CD4-positive, alpha-beta T cell (primary cell): ENCODE results near the gene LPAR6. TPM values are rescaled to one million over a fixed set of nuclear protein-coding genes. Genes with fewer than 3 reads are reported as not detected.
"Not testable (repeated sequence)": the region's sequence is repeated elsewhere in the genome, so short reads cannot be mapped to it uniquely, and the experiment has no call there.

Source experiments
- ATAC-seq: fragments of 200-7000 bp; cut with Tn5 transposase; one replicate; pipeline ENCODE4 v1.10.0; 2022; ENCODE audit warnings: mild to moderate bottlenecking; ENCODE audit not compliant: poor library complexity
- CTCF ChIA-PET: fragments of 350-600 bp; sonication (Branson Sonifier 250); formaldehyde crosslinking; loops from one replicate; lab custom pipeline; 2021; ENCODE audit warnings: antibody characterized with exemption, inconsistent platforms; lab: Charles Lee
- POLR2A ChIA-PET: fragments of 350-600 bp; sonication (Branson Sonifier 250); formaldehyde crosslinking; loops from one replicate; lab custom pipeline; 2021; ENCODE audit warnings: antibody characterized with exemption, inconsistent platforms; lab: Charles Lee
- DNase-seq, 14 experiments: peaks; one replicate each; pipeline ENCODE4 v3.0.0-alpha.2; 2013 to 2020; ENCODE audit warnings: mixed read lengths in 2 of 14
- H3K27ac ChIP-seq, 2 donors: one replicate each; pipeline versions ENCODE4 v1.5.1 to v1.7.0; 2013; ENCODE audit warnings: low read length in 2 of 2, low read depth in 1 of 2, mild to moderate bottlenecking in 1 of 2
- H3K27me3 ChIP-seq, 2 experiments: 1 replicate in 1 of 2; 2 replicates in 1 of 2; pipeline versions ENCODE4 v1.6.1 to v1.7.0; 2013; ENCODE audit warnings: low read length in 2 of 2, control low read depth in 1 of 2, mild to moderate bottlenecking in 1 of 2, moderate library complexity in 1 of 2; ENCODE audit not compliant: insufficient read depth in 2 of 2, control insufficient read depth in 1 of 2
- H3K36me3 ChIP-seq: one replicate; pipeline ENCODE4 v1.6.1; 2013; ENCODE audit warnings: low read length, control low read depth; ENCODE audit not compliant: insufficient read depth
- H3K4me1 ChIP-seq: one replicate; pipeline ENCODE4 v1.6.1; 2013; ENCODE audit warnings: low read length, control low read depth; ENCODE audit not compliant: insufficient read depth
- H3K4me3 ChIP-seq: one replicate; pipeline ENCODE4 v1.5.1; 2013; ENCODE audit warnings: mild to moderate bottlenecking, low read length, moderate library complexity
- H3K9me3 ChIP-seq, 2 experiments: 1 replicate in 1 of 2; 2 replicates in 1 of 2; pipeline versions ENCODE4 v1.6.1 to v1.7.0; 2013; ENCODE audit warnings: low read length in 2 of 2, mild to moderate bottlenecking in 2 of 2, control low read depth in 1 of 2, moderate library complexity in 1 of 2; ENCODE audit not compliant: control insufficient read depth in 1 of 2, insufficient read depth in 1 of 2
- H3K27ac Mint-ChIP-seq: one replicate; pipeline ENCODE4 v1.8.0; 2020; ENCODE audit warnings: mixed read lengths
- H3K27me3 Mint-ChIP-seq: one replicate; pipeline ENCODE4 v1.8.0; 2021; ENCODE audit warnings: mixed read lengths
- H3K36me3 Mint-ChIP-seq: one replicate; pipeline ENCODE4 v1.8.0; 2021; ENCODE audit warnings: low read depth, mixed read lengths
- H3K4me1 Mint-ChIP-seq: one replicate; pipeline ENCODE4 v1.8.0; 2021; ENCODE audit warnings: low read depth, mixed read lengths
- H3K4me3 Mint-ChIP-seq: one replicate; pipeline ENCODE4 v1.8.0; 2020; ENCODE audit warnings: mild to moderate bottlenecking, mixed read lengths
- H3K9me3 Mint-ChIP-seq: one replicate; pipeline ENCODE4 v1.8.0; 2020; ENCODE audit warnings: mixed read lengths
- CTCF ChIP-seq: fragments of 200-600 bp; IDR thresholded peaks from one replicate; pipeline ENCODE4 v1.8.0; 2022; ENCODE audit warnings: antibody characterized with exemption, mild to moderate bottlenecking
- intact Hi-C, 2 experiments: fragments of 100-400 bp; cut with DNase I in 1 of 2; cut with micrococcal nuclease in 1 of 2; formaldehyde crosslinking; loops; one replicate each; pipeline versions ENCODE4 v1.15.1 to v1.9.0; 2023 to 2025; cut with DNase I, micrococcal nuclease
- total RNA-seq, 174 experiments: library from RNA in 2 of 174; stranded (reverse) in 2 of 174; gene quantifications; one replicate each; pipeline ENCODE4 v1.2.3 and lab custom pipeline; 2021 to 2026

Gene LPAR6
- total RNA-seq, 2 experiments from 2014 or later, result 15.5 to 19.4 TPM

- H3K9me3 ChIP-seq, result no peaks in the 10 kb centered on the region
- no peak for DNase-seq
- Mint-ChIP-seq H3K36me3 (peaks cover 5% of the 10 kb centered on the region), H3K4me3 (no peak overlapping the region), H3K4me1 (peaks cover 23% of the 10 kb centered on the region), H3K27ac (no peak overlapping the region), H3K27me3 (no peaks in the 10 kb centered on the region), H3K9me3 (peaks cover 2% of the 10 kb centered on the region)
- H3K27me3 ChIP-seq, result no peaks in the 10 kb centered on the region
- H3K4me1 ChIP-seq, result peaks cover 6% of the 10 kb centered on the region
- H3K27ac ChIP-seq, result no peak overlapping the region
- no peak overlapping the region for H3K4me3 ChIP-seq
- ATAC-seq, result no peak
- no peak for TF ChIP-seq CTCF
- ChIA-PET CTCF (no interaction called here), POLR2A (no interaction called here)
- H3K36me3 ChIP-seq, result no peaks in the 10 kb centered on the region
- intact Hi-C loops, result no loop called here
These were observed 13.1 kb upstream of the LPAR6 start for GRCh38 chr13:48426052-48426451.

- ATAC-seq (no peak), DNase-seq (no peak)
- Mint-ChIP-seq H3K27me3 (no peaks in the 10 kb centered on the region), H3K36me3 (peaks cover 5% of the 10 kb centered on the region), H3K4me3 (no peak overlapping the region), H3K9me3 (peaks cover 7% of the 10 kb centered on the region), H3K4me1 (peaks cover 7% of the 10 kb centered on the region), H3K27ac (no peak overlapping the region)
- ChIA-PET CTCF (no interaction called here), POLR2A (no interaction called here)
- intact Hi-C loops, result no loop called here
- TF ChIP-seq CTCF, result no peak
- no peak overlapping the region for H3K4me3 ChIP-seq
- no peaks in the 10 kb centered on the region for H3K9me3 ChIP-seq
- no peaks in the 10 kb centered on the region for H3K36me3 ChIP-seq
- no peaks in the 10 kb centered on the region for H3K27me3 ChIP-seq
- peaks cover 2% of the 10 kb centered on the region for H3K4me1 ChIP-seq
- no peak overlapping the region for H3K27ac ChIP-seq
These were observed 11.3 kb upstream of the LPAR6 start for GRCh38 chr13:48424212-48424611.

- H3K27ac Mint-ChIP-seq, H3K36me3 ChIP-seq, POLR2A ChIA-PET, H3K4me3 ChIP-seq, CTCF ChIA-PET, H3K4me1 Mint-ChIP-seq, ATAC-seq, H3K27ac ChIP-seq, H3K36me3 Mint-ChIP-seq, H3K9me3 Mint-ChIP-seq, H3K4me1 ChIP-seq, H3K27me3 ChIP-seq, H3K4me3 Mint-ChIP-seq, DNase-seq, H3K27me3 Mint-ChIP-seq, H3K9me3 ChIP-seq, intact Hi-C loops: not testable (repeated sequence)
These were observed 9.1 kb upstream of the LPAR6 start for GRCh38 chr13:48422003-48422402.

- no peak for ATAC-seq
- peaks cover 4% of the 10 kb centered on the region for H3K36me3 ChIP-seq
- Mint-ChIP-seq H3K4me3 (no peak overlapping the region), H3K36me3 (peaks cover 22% of the 10 kb centered on the region), H3K9me3 (peaks cover 3% of the 10 kb centered on the region), H3K27me3 (no peaks in the 10 kb centered on the region), H3K27ac (no peak overlapping the region), H3K4me1 (peaks cover 23% of the 10 kb centered on the region)
- H3K27ac ChIP-seq, result no peak overlapping the region
- TF ChIP-seq CTCF, result no peak
- no peaks in the 10 kb centered on the region for H3K9me3 ChIP-seq
- peaks cover 12% of the 10 kb centered on the region for H3K4me1 ChIP-seq
- intact Hi-C loops, result no loop called here
- H3K27me3 ChIP-seq, result no peaks in the 10 kb centered on the region
- CTCF ChIA-PET, result no interaction called here
- POLR2A ChIA-PET, result interaction anchor here (3.7 kb wide), 1 partner anchor 117 kb away, joined by 39 read pairs; the partner anchor contains the start of gene RCBTB2
- peak overlapping the region; percentile 29 for H3K4me3 ChIP-seq
- no peak for DNase-seq
These were observed 2.6 kb upstream of the LPAR6 start for GRCh38 chr13:48415516-48415915.
